AG09309 (cell line): Measurements from ENCODE around the gene TANC1.

ENCODE experiments used
- DNase-seq: peaks from one replicate; pipeline ENCODE4 v3.0.0-alpha.2; 2010; ENCODE audit warnings: low read depth
- H3K4me3 ChIP-seq: 2 replicates; pipeline ENCODE4 v1.5.1; 2011; ENCODE audit warnings: mild to moderate bottlenecking, low read depth, low read length, moderate library complexity; ENCODE audit not compliant: control insufficient read depth
- CTCF ChIP-seq: IDR thresholded peaks from 2 replicates; pipeline ENCODE4 v1.5.1; 2011; ENCODE audit warnings: mild to moderate bottlenecking, low read depth, low read length, inconsistent platforms; ENCODE audit not compliant: insufficient read depth, control insufficient read depth; ENCODE audit errors: missing control alignments

Gene TANC1

GRCh38 chr2:158998551-158999248 lies 30.3 kb downstream of the TANC1 start:
- H3K4me3 ChIP-seq: no peak overlapping the region
- no peak for DNase-seq
- no peak for TF ChIP-seq CTCF

- H3K4me3 ChIP-seq: no peak overlapping the region
- no peak for DNase-seq
- TF ChIP-seq CTCF: no peak
Observed at GRCh38 chr2:158999458-158999857, 31.0 kb downstream of the TANC1 start.

GRCh38 chr2:159000072-159000471 lies 31.6 kb downstream of the TANC1 start:
- H3K4me3 ChIP-seq: no peak overlapping the region
- no peak for TF ChIP-seq CTCF
- DNase-seq: no peak

GRCh38 chr2:159002462-159003111 lies 34.1 kb downstream of the TANC1 start:
- no peak overlapping the region for H3K4me3 ChIP-seq
- DNase-seq: no peak
- TF ChIP-seq CTCF: no peak

- no peak for DNase-seq
- no peak overlapping the region for H3K4me3 ChIP-seq
- TF ChIP-seq CTCF: no peak
Observed at GRCh38 chr2:159003555-159003954, 35.1 kb downstream of the TANC1 start.

GRCh38 chr2:159004849-159005248 lies 36.4 kb downstream of the TANC1 start:
- no peak for TF ChIP-seq CTCF
- no peak overlapping the region for H3K4me3 ChIP-seq
- no peak for DNase-seq
